Measurements from ENCODE around the gene TSR1.

DNA sequence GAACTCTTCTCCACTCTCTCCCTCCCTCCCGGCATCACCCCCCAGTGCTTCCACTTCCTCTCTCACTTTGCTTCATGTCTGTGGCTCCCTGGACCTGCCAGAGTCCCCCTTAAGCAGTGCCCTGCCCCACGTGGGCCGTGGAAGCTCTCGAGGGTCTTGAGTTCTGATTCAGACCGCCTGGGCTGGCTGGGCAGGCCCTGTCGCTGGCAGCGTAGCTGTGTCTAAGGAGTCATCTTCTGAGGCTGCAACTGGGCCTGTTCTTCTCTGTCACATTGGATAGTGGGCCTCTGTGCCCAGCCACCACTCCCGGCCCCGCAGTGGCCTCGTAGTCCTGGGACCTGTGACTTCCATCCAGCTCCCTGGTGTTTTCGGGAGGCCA is 33.9 kb upstream of the TSR1 start:
- TF ChIP-seq CTCF (IDR thresholded peaks at IDR 0.05; ENCODE audit: borderline replicate concordance, extremely low read depth, low read length, poor library complexity, severe bottlenecking) (no peak), EZH2 (IDR thresholded peaks at IDR 0.05; ENCODE audit: borderline replicate concordance, low read depth, low read length, severe bottlenecking) (no peak)

Data from DND-41 (cell line).